Epithelial cell of umbilical artery (primary cell): ENCODE results near the gene LMTK2. TPM values are rescaled to one million over a fixed set of nuclear protein-coding genes. Genes with fewer than 3 reads are reported as not detected.

ENCODE experiments used
- total RNA-seq: library from RNA; depleted of rRNA; stranded (reverse); fragments of >200 nt; gene quantifications from 2 replicates; pipeline ENCODE4 v1.2.3, GENCODE V29; 2014

The LMTK2 gene
- total RNA-seq: 9.0 and 9.4 TPM in 2 replicates

GRCh38 chr7:98106647-98107312 lies at the start of gene LMTK2:
Gene LMTK2 (plus strand): TSS chr7:98106862. CDS start chr7:98107178, 316 bp downstream.

GRCh38 chr7:98211221-98211675 lies 104.6 kb downstream of the LMTK2 start, which contains the start of gene BHLHA15:
Gene BHLHA15 (plus strand): TSS chr7:98211439. CDS start chr7:98212310, 871 bp downstream.

GRCh38 chr7:98251601-98252424 lies 145.2 kb downstream of the LMTK2 start, which contains the start of gene TECPR1:
Gene TECPR1 (minus strand): TSS chr7:98252232. CDS start chr7:98246146, 6,086 bp downstream.

Other genes with a start within 250 kb of the LMTK2 start
- gene ASNS, start 234.5 kb upstream of the LMTK2 start, total RNA-seq: 12.7 and 37.4 TPM in 2 replicates
- not detected in 2 replicates for gene OCM2, start 116.7 kb upstream of the LMTK2 start, total RNA-seq
- 0.32 and 1.1 TPM in 2 replicates for gene BHLHA15, start 104.6 kb downstream of the LMTK2 start, total RNA-seq
- gene TECPR1, start 145.4 kb downstream of the LMTK2 start, total RNA-seq: 49.7 and 51.4 TPM in 2 replicates
- gene BRI3, start 174.8 kb downstream of the LMTK2 start, total RNA-seq: 25.3 and 33.3 TPM in 2 replicates